NCI-H2196 treated with DMSO at 0.1 percent for 48 hours (cell line): ENCODE results near the gene VASH2.
"Not testable (repeated sequence)": the region's sequence is repeated elsewhere in the genome, so short reads cannot be mapped to it uniquely, and the experiment has no call there.

ENCODE experiments used
- DNase-seq: peaks from one replicate; lab custom pipeline; 2025; ENCODE audit not compliant: unreplicated experiment; lab: John Stamatoyannopoulos, UW

Gene VASH2

DNA sequence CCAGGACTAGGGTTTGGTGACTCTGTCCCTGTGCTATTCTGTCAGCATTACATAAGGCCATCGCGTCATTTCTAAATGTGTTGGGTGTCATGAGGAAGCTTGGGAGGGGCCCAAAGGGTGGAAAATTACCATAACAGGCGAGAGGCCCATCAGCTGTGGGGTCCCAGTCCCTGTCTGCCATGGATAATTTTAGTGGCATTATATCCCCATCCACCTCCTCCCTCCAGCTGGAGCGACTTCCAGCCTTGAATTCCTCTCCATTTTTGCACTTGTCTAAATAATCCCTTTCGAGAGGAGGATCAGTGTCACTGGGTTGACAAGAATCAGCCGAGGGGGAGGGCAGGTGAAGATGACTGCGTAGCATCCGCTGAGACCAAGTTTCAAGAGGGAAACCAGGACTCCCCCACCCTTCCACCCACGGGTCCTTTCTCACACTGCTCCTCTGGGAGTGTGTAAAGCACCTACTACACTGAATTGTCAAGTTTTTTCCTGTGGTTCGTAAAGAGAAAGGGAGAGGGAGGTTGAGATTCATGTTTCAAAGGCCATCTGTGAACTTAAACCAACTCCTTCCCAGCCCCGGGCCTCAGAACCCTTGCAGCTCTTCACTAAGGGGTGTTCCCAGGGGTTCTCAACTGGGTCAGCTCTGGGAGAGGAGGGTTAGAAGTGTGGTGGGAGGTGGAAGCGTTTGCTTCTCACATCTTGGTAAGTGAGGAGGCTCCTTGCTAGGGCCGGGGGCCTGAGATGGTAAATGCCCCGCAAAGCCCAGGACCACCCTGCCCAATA lies 29.2 kb downstream of the VASH2 start:
- no peak for DNase-seq

DNA sequence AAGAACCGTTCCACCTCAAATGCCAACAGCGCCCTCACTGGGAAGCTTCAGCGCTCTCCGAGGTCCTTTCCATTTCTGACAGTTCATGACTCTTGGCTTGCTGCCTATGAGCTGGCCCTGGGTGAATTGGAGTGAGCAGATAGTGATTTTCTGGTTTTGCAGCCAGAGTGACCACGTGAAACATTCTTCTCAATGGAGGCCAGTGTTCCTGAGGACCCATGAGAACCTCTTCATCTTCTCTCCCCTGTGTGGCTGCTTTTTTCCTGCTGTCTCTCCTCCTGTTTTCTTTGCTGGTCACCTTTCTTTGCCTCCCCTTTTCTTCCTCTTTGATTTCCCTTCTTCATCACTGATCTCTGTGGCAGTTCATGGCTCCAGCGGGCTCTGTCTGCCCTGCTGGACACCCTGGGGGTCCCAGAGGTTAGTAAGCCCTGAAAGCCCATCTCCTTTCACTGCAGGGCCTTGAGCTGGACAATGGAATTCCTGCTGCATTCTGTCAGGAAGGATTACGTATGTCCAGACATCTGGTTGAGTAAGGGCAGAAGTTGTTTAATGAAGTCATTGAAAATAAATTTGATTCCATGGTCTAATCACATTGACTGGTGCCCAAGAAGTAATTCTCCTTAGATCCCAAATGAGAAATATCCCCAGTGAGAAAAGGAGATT lies 29.9 kb downstream of the VASH2 start:
- DNase-seq: no peak

- peak; percentile 76 for DNase-seq
Measured at GRCh38 chr1:212981025-212981495, 30.7 kb downstream of the VASH2 start.

- no peak for DNase-seq
Measured at GRCh38 chr1:212981571-212982328, 31.4 kb downstream of the VASH2 start.

GRCh38 chr1:212982430-212983152 lies 32.2 kb downstream of the VASH2 start:
- DNase-seq: peak; percentile 28

DNA sequence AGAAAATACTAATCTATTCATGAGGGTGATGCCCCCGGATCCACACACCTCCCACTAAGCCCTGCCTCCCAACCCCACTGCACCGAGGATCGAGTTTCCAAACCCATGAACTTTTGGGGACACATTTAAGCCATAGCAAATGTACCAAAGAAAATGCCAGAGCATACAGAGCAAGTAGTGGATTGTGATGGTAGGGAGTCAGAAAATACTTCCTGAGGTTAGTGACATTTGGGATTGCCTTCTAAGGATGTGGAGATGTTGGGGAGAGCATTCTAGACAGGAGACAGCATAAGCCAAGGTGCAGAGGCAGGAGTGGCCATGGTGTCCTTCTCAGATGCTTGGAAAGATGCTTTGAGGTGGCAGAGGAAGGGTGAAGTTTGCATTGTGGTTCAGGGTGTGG lies 33.1 kb downstream of the VASH2 start:
- no peak for DNase-seq

GRCh38 chr1:212984522-212985291 lies 34.4 kb downstream of the VASH2 start:
- no peak for DNase-seq

GRCh38 chr1:212986551-212986950 lies 36.2 kb downstream of the VASH2 start:
- no peak for DNase-seq

GRCh38 chr1:212987702-212988322 lies 37.5 kb downstream of the VASH2 start:
- no peak for DNase-seq

GRCh38 chr1:212990276-212990675 lies 39.9 kb downstream of the VASH2 start:
- no peak for DNase-seq

- not testable (repeated sequence) for DNase-seq
Measured at GRCh38 chr1:212993960-212994359, 43.6 kb downstream of the VASH2 start.

- no peak for DNase-seq
Measured at GRCh38 chr1:212994926-212995325, 44.6 kb downstream of the VASH2 start.

- DNase-seq: no peak
Measured at GRCh38 chr1:213003256-213003655, 52.9 kb downstream of the VASH2 start.

- DNase-seq: no peak
Measured at GRCh38 chr1:213008564-213008963, 58.2 kb downstream of the VASH2 start.

DNA sequence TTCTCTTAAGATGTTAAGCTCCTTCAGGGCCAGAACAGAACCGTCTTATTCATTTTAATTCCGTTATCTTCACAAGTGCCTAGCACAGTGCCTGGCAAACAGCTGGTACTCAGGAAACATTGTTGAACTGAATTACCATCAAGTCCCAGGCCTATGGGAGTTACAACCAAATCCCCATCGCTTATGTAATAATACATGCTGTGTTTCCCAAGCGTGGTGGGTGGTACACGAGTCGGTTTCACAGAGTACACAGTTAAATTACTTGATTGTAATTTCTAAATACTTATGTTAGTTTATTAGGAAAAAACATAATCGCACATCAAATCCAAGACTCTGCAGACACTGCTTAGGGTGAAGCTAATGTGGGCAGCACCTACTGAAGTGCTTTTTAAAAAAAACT lies 64.3 kb downstream of the VASH2 start:
- no peak for DNase-seq

DNA sequence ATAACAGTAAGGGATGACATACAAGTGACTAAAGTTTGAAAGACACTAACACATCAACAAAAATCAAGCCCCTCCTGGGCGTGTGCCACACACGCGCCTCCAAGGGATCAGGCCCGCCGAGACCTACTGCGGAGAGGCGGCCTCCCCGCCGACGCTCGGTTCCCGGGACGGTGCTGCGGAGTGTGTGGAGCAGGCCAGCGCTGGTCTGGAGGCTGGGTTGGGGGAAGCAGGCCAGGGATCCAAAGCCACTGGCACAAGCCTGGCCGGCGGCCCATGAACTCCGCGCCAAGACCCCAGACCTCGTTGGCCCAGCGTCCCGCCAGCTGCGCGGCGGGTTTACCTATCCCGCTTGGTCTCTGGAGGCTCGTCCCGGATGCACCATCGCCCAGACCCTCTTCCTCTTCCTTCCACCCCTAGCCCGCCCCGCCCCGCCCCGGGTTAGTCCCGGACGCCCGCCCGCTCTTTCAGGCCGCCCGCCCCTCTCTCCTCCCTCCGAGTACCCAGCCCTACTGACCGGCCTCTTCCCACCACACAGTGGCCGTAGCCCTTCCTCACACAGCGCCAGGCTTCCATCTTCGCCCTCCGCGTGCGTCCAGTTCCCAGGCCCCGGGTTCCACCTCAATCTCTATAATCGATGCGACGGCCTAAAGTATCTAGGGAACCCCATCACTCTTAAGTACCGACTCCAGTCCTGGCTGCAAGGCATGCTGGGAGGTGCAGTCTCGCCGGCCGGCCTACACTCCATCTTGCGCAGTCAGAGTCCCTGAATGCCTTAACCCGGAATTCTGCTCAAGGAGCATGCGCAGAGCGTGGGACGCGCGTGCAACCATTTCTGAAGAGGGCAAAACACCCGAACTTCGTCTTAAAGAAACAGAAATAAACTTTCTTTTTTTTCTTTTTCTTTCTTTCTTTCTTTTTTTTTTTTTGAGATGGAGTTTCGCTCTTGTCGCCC lies 65.0 kb downstream of the VASH2 start, which contains the start of gene ANGEL2:
Gene ANGEL2 (minus strand): TSS at position 769 of the 952 bp plus-strand sequence. CDS start 196 bp downstream, at position 573.
- peak; percentile 79 for DNase-seq

GRCh38 chr1:213017447-213018273 lies 67.3 kb downstream of the VASH2 start:
- DNase-seq: no peak

- DNase-seq: no peak
Measured at GRCh38 chr1:213019450-213019849, 69.1 kb downstream of the VASH2 start.
